NCI-H1417 treated with DMSO at 0.1 percent for 48 hours (cell line): ENCODE data around the gene ARMH3.
"Not testable (repeated sequence)": the region's sequence is repeated elsewhere in the genome, so short reads cannot be mapped to it uniquely, and the experiment has no call there.

Experiments used
- DNase-seq: peaks from one replicate; lab custom pipeline; 2025; lab: John Stamatoyannopoulos, UW

Gene ARMH3

GRCh38 chr10:102055647-102056419 is at the start of gene ARMH3:
Gene ARMH3, minus strand, starts transcription at chr10:102056173. Its CDS starts 16,059 bp downstream, at chr10:102040114.
- peak; percentile 50 for DNase-seq

- DNase-seq: no peak
These were observed 46.4 kb upstream of the ARMH3 start for GRCh38 chr10:102102421-102102820.

- DNase-seq: no peak
These were observed 45.2 kb upstream of the ARMH3 start for GRCh38 chr10:102101152-102101551.

GRCh38 chr10:102096449-102096848 is 40.5 kb upstream of the ARMH3 start:
- DNase-seq: no peak

- no peak for DNase-seq
These were observed 34.8 kb upstream of the ARMH3 start for GRCh38 chr10:102090772-102091171.

- no peak for DNase-seq
These were observed 30.2 kb upstream of the ARMH3 start for GRCh38 chr10:102086196-102086595.

- DNase-seq: no peak
These were observed 29.4 kb upstream of the ARMH3 start for GRCh38 chr10:102085336-102085735.

GRCh38 chr10:102083541-102083940 is 27.6 kb upstream of the ARMH3 start:
- no peak for DNase-seq

GRCh38 chr10:102072673-102073527 is 16.9 kb upstream of the ARMH3 start:
- DNase-seq: no peak

- DNase-seq: no peak
These were observed 13.1 kb upstream of the ARMH3 start for GRCh38 chr10:102069071-102069470.

- DNase-seq: no peak
These were observed 12.2 kb upstream of the ARMH3 start for GRCh38 chr10:102068216-102068615.

- DNase-seq: no peak
These were observed 11.3 kb upstream of the ARMH3 start for GRCh38 chr10:102067091-102067916.

- DNase-seq: no peak
These were observed 10.6 kb upstream of the ARMH3 start for GRCh38 chr10:102066399-102067088.

GRCh38 chr10:102065561-102066398 is 9.8 kb upstream of the ARMH3 start:
- DNase-seq: no peak

- DNase-seq: no peak
These were observed 9.0 kb upstream of the ARMH3 start, which contains the start of gene HPS6 for GRCh38 chr10:102064868-102065560. Gene HPS6, plus strand, starts transcription at chr10:102065349. Its CDS starts 126 bp downstream, at chr10:102065475.

GRCh38 chr10:102064503-102064867 is 8.5 kb upstream of the ARMH3 start:
- DNase-seq: no peak

GRCh38 chr10:102059987-102060386 is 4.0 kb upstream of the ARMH3 start:
- no peak for DNase-seq

GRCh38 chr10:102054881-102055646 is 909 bp downstream of the ARMH3 start:
- not testable (repeated sequence) for DNase-seq

- no peak for DNase-seq
These were observed 9.9 kb downstream of the ARMH3 start for GRCh38 chr10:102046095-102046494.
